ENCODE results near the gene BNIP2.

GRCh38 chr15:59689626-59690236, 611 bp upstream of the BNIP2 start:
- TF ChIP-seq POLR2A (IDR thresholded peaks at IDR 0.05; ENCODE audit: low read depth, low read length) = no peak
- no peak for TF ChIP-seq POU2F2 (IDR thresholded peaks at IDR 0.05; ENCODE audit: low read depth, low read length)
- no peak for TF ChIP-seq POLR2AphosphoS5 (IDR thresholded peaks at IDR 0.05; ENCODE audit: low read depth, low read length)

Measured in GM12891 (cell line).